H9 (cell line): ENCODE results near the gene APBA2. TPM values are rescaled to one million over a fixed set of nuclear protein-coding genes. Genes with fewer than 3 reads are reported as not detected.
A peak's percentile ranks its signal among the peaks of the same experiment; 100 is the strongest.

Experiments used
- DNase-seq: peaks from one replicate; pipeline ENCODE4 v3.0.0-alpha.2; 2017
- H2AFZ ChIP-seq: one replicate; pipeline ENCODE4 v1.6.1; 2013; ENCODE audit warnings: mild to moderate bottlenecking, low read length, control low read depth, moderate library complexity
- H2AK5ac ChIP-seq: 2 replicates; pipeline ENCODE4 v1.6.1; 2013; ENCODE audit warnings: low read length, control low read depth, mixed read lengths; ENCODE audit not compliant: insufficient read length
- H2BK120ac ChIP-seq: one replicate; pipeline ENCODE4 v1.6.1; 2013; ENCODE audit warnings: low read depth, mild to moderate bottlenecking, low read length, control low read depth, inconsistent platforms; ENCODE audit not compliant: poor library complexity, severe bottlenecking
- H2BK12ac ChIP-seq: 2 replicates; pipeline ENCODE4 v1.6.1; 2013; ENCODE audit warnings: low read length, control low read depth, mixed read lengths, low read depth; ENCODE audit not compliant: insufficient read length
- H2BK15ac ChIP-seq: 2 replicates; pipeline ENCODE4 v1.6.1; 2013; ENCODE audit warnings: low read depth, low read length, control low read depth
- H2BK20ac ChIP-seq: one replicate; pipeline ENCODE4 v1.6.1; 2013; ENCODE audit warnings: low read depth, mild to moderate bottlenecking, low read length, control low read depth, inconsistent platforms; ENCODE audit not compliant: poor library complexity, severe bottlenecking
- H2BK5ac ChIP-seq: 2 replicates; pipeline ENCODE4 v1.6.1; 2013; ENCODE audit warnings: low read length, control low read depth, mixed read lengths; ENCODE audit not compliant: insufficient read length
- H3K14ac ChIP-seq: 2 replicates; pipeline ENCODE4 v1.6.1; 2013; ENCODE audit warnings: low read length, control low read depth; ENCODE audit not compliant: insufficient read depth
- H3K18ac ChIP-seq: 2 replicates; pipeline ENCODE4 v1.6.1; 2013; ENCODE audit warnings: low read depth, mild to moderate bottlenecking, mixed read lengths, low read length, control low read depth; ENCODE audit not compliant: insufficient read length
- H3K23ac ChIP-seq: 2 replicates; pipeline ENCODE4 v1.6.1; 2013; ENCODE audit warnings: low read length, control low read depth, mixed read lengths, low read depth; ENCODE audit not compliant: insufficient read length
- H3K23me2 ChIP-seq: 2 replicates; pipeline ENCODE4 v1.6.1; 2013; ENCODE audit warnings: low read depth, mild to moderate bottlenecking, mixed read lengths, low read length, control low read depth; ENCODE audit not compliant: insufficient read length, poor library complexity, severe bottlenecking
- H3K27ac ChIP-seq: 2 replicates; pipeline ENCODE4 v1.5.1; 2013; ENCODE audit warnings: low read length, control low read depth, mixed read lengths, low read depth; ENCODE audit not compliant: insufficient read length
- H3K27me3 ChIP-seq: 2 replicates; pipeline ENCODE4 v1.6.1; 2013; ENCODE audit warnings: low read length, control low read depth, inconsistent platforms; ENCODE audit not compliant: insufficient read depth
- H3K4ac ChIP-seq: 2 replicates; pipeline ENCODE4 v1.6.1; 2013; ENCODE audit warnings: low read depth, mild to moderate bottlenecking, control low read depth, inconsistent platforms, low read length, moderate library complexity
- H3K4me1 ChIP-seq: 2 replicates; pipeline ENCODE4 v1.6.1; 2013; ENCODE audit warnings: low read length, control low read depth, inconsistent platforms; ENCODE audit not compliant: insufficient read depth
- H3K4me2 ChIP-seq: 2 replicates; pipeline ENCODE4 v1.6.1; 2013; ENCODE audit warnings: low read length, control low read depth, mixed read lengths; ENCODE audit not compliant: insufficient read length, insufficient read depth
- H3K56ac ChIP-seq: 2 replicates; pipeline ENCODE4 v1.6.1; 2013; ENCODE audit warnings: low read depth, mild to moderate bottlenecking, mixed read lengths, low read length, control low read depth; ENCODE audit not compliant: insufficient read length
- H3K79me1 ChIP-seq: 2 replicates; pipeline ENCODE4 v1.6.1; 2013; ENCODE audit warnings: low read depth, mild to moderate bottlenecking, moderate library complexity, low read length, control low read depth, inconsistent platforms; ENCODE audit not compliant: insufficient read depth, poor library complexity, severe bottlenecking
- H3K79me2 ChIP-seq: 2 replicates; pipeline ENCODE4 v1.6.1; 2013; ENCODE audit warnings: low read length, control low read depth, inconsistent platforms; ENCODE audit not compliant: insufficient read depth
- H3K9ac ChIP-seq: 2 replicates; pipeline ENCODE4 v1.6.1; 2013; ENCODE audit warnings: low read length, control low read depth, mixed read lengths; ENCODE audit not compliant: insufficient read length; ENCODE audit errors: extremely low read depth
- H3K9me3 ChIP-seq: one replicate; pipeline ENCODE4 v1.6.1; 2013; ENCODE audit warnings: low read depth, low read length, inconsistent platforms; ENCODE audit not compliant: control insufficient read depth
- H3T11ph ChIP-seq: one replicate; pipeline ENCODE4 v1.6.1; 2013; ENCODE audit warnings: mild to moderate bottlenecking, low read length, control low read depth, inconsistent platforms
- H4K20me1 ChIP-seq: one replicate; pipeline ENCODE4 v1.6.1; 2013; ENCODE audit not compliant: control insufficient read depth, insufficient read length, insufficient read depth
- H4K5ac ChIP-seq: 2 replicates; pipeline ENCODE4 v1.6.1; 2013; ENCODE audit warnings: low read depth, mild to moderate bottlenecking, mixed read lengths, low read length, control low read depth; ENCODE audit not compliant: insufficient read length
- H4K8ac ChIP-seq: replicated peaks from 2 replicates; pipeline ENCODE4 v1.6.1; 2013; ENCODE audit warnings: low read length, control low read depth, mixed read lengths, low read depth; ENCODE audit not compliant: insufficient read length
- H4K91ac ChIP-seq: 2 replicates; pipeline ENCODE4 v1.6.1; 2013; ENCODE audit warnings: low read depth, mild to moderate bottlenecking, moderate library complexity, mixed read lengths, low read length, control low read depth; ENCODE audit not compliant: insufficient read length
- H3K27ac Mint-ChIP-seq, 3 experiments: 2 replicates in 2 of 3; 3 replicates in 1 of 3; pipeline ENCODE4 v1.8.0; 2020 to 2021; ENCODE audit warnings: mixed read lengths in 3 of 3, mild to moderate bottlenecking in 1 of 3, moderate library complexity in 1 of 3
- H3K27me3 Mint-ChIP-seq: 2 replicates; pipeline ENCODE4 v1.8.0; 2021; ENCODE audit warnings: low read depth, mild to moderate bottlenecking, moderate library complexity, mixed read lengths
- H3K36me3 Mint-ChIP-seq, 3 experiments: 2 replicates in 2 of 3; 3 replicates in 1 of 3; pipeline ENCODE4 v1.8.0; 2020 to 2021; ENCODE audit warnings: low read depth in 3 of 3, mixed read lengths in 3 of 3; ENCODE audit not compliant: insufficient read depth in 1 of 3
- H3K4me1 Mint-ChIP-seq, 2 experiments: 2 replicates each; pipeline ENCODE4 v1.8.0; 2020; ENCODE audit warnings: mixed read lengths in 2 of 2
- H3K4me3 Mint-ChIP-seq, 2 experiments: 2 replicates in 1 of 2; 3 replicates in 1 of 2; pipeline ENCODE4 v1.8.0; 2020 to 2021; ENCODE audit warnings: mild to moderate bottlenecking in 2 of 2, mixed read lengths in 2 of 2, moderate library complexity in 1 of 2
- H3K9me3 Mint-ChIP-seq, 2 experiments: 2 replicates in 1 of 2; 3 replicates in 1 of 2; pipeline ENCODE4 v1.8.0; 2020; ENCODE audit warnings: mild to moderate bottlenecking in 2 of 2, mixed read lengths in 2 of 2, moderate library complexity in 1 of 2
- WGBS: extraction: QIAGEN DNeasy Blood & Tissue Kit; methylation state at CpG from one replicate; pipeline ENCODE4 v1.1.7; 2013; ENCODE audit warnings: missing lambda C conversion rate, low lambda C conversion rate, mixed read lengths; ENCODE audit not compliant: insufficient read length; ENCODE audit errors: extremely low coverage; 5-methylcytosine and 5-hydroxymethylcytosine counted together
- total RNA-seq: library from RNA; stranded (reverse); gene quantifications from 2 replicates; pipeline ENCODE4 v1.2.1, GENCODE V29; 2021
- TF ChIP-seq, protein P1 (sequence below): fragments of 200-600 bp; sonication (generic); conservative IDR thresholded peaks from 3 replicates; pipeline ENCODE4 v1.8.0; 2021; ENCODE audit warnings: antibody characterized with exemption, mild to moderate bottlenecking

APBA2 gene
- total RNA-seq, 1 experiment from 2014 or later, result 14.3 TPM

DNA sequence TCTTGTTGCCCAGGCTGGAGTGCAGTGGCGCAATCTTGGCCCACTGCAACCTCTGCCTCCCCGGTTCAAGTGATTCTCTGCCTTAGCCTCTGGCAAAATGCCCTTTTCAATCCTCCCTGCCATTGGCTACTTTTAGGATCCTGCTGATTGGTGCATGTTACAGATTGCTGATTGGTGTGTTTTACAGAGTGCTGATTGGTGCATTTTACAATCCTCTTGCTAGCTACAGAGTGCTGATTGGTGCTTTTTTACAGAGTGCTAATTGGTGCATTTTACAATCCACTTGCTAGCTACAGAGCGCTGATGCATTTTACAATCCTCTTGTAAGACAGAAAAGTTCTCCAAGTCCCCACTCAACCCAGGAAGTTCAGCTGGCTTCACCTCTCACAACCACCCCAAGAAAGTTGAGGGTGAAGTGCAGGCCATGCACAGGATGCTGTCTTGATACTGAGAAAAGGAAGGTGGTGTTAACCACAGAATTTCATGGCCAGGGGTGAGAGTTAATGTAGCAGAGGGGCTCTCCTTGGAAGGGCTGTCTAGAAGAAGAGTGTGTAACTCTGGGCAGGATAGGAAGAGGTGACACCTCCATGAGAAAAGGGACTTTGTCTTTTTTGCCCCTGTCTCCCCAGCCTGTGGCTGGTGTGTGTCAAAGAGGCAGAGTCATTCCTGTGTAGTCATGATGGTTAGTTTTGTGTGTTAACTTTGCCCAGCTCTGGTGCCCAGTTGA lies 145.9 kb downstream of the APBA2 start:
- H4K5ac ChIP-seq, result no peak overlapping the region
- peaks cover 7 to 11% of the 10 kb centered on the region in 2 experiments; a peak in 4 of 5 replicates for H3K9me3 Mint-ChIP-seq
- DNase-seq, result no peak
- H2BK5ac ChIP-seq, result no peak overlapping the region
- H2AFZ ChIP-seq, result no peak overlapping the region
- peaks cover 18 to 22% of the 10 kb centered on the region in 2 experiments for H3K4me1 Mint-ChIP-seq
- no peaks in the 10 kb centered on the region for H3K79me1 ChIP-seq
- H3K14ac ChIP-seq, result no peak overlapping the region
- H2BK15ac ChIP-seq, result no peak overlapping the region; the same call in 1 of the 2 replicates
- no peaks in the 10 kb centered on the region for H3K79me2 ChIP-seq
- peaks cover 5% of the 10 kb centered on the region; the same call in 1 of the 2 replicates for H3K4me1 ChIP-seq
- H4K91ac ChIP-seq, result no peak overlapping the region
- H2BK20ac ChIP-seq, result no peak overlapping the region
- no peak overlapping the region for H3K23ac ChIP-seq
- H3K27ac ChIP-seq, result no peak overlapping the region
- no peak overlapping the region for H2BK12ac ChIP-seq
- no peak overlapping the region for H3T11ph ChIP-seq
- H3K18ac ChIP-seq, result no peak overlapping the region
- no peaks in the 10 kb centered on the region for H3K23me2 ChIP-seq
- H2AK5ac ChIP-seq, result no peak overlapping the region
- no peak overlapping the region for H4K8ac ChIP-seq
- no peak overlapping the region for H3K4me2 ChIP-seq
- no peak overlapping the region for H3K4ac ChIP-seq
- H3K56ac ChIP-seq, result no peak overlapping the region
- no peaks in the 10 kb centered on the region for H4K20me1 ChIP-seq
- no CpG with 5 or more reads among the region's 3 CpGs for WGBS
- H3K9ac ChIP-seq, result no peak overlapping the region
- peaks cover 2 to 9% (median 3%) of the 10 kb centered on the region in 3 experiments; a peak in 4 of 7 replicates for H3K36me3 Mint-ChIP-seq
- no peaks in the 10 kb centered on the region for H3K27me3 ChIP-seq
- H3K9me3 ChIP-seq, result no peaks in the 10 kb centered on the region
- H3K27me3 Mint-ChIP-seq, result peaks cover 2% of the 10 kb centered on the region; the same call in 1 of the 2 replicates
- TF ChIP-seq, protein P1, sequence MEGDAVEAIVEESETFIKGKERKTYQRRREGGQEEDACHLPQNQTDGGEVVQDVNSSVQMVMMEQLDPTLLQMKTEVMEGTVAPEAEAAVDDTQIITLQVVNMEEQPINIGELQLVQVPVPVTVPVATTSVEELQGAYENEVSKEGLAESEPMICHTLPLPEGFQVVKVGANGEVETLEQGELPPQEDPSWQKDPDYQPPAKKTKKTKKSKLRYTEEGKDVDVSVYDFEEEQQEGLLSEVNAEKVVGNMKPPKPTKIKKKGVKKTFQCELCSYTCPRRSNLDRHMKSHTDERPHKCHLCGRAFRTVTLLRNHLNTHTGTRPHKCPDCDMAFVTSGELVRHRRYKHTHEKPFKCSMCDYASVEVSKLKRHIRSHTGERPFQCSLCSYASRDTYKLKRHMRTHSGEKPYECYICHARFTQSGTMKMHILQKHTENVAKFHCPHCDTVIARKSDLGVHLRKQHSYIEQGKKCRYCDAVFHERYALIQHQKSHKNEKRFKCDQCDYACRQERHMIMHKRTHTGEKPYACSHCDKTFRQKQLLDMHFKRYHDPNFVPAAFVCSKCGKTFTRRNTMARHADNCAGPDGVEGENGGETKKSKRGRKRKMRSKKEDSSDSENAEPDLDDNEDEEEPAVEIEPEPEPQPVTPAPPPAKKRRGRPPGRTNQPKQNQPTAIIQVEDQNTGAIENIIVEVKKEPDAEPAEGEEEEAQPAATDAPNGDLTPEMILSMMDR, result no peak
- H3K4me3 Mint-ChIP-seq, result no peak overlapping the region
- H2BK120ac ChIP-seq, result no peak overlapping the region
- H3K27ac Mint-ChIP-seq, result peak overlapping the region in 1 of 3 experiments; percentile 75; a peak in 1 of 7 replicates
